Measurements from ENCODE around the gene PRDM10. TPM values are rescaled to one million over a fixed set of nuclear protein-coding genes. Genes with fewer than 3 reads are reported as not detected.
A peak's percentile ranks its signal among the peaks of the same experiment; 100 is the strongest.

PRDM10 gene
- total RNA-seq, 1 donor from 2014 or later: 10.0 TPM

GRCh38 chr11:129946965-129947364 is 55.7 kb downstream of the PRDM10 start:
- no peak for DNase-seq (ENCODE audit: low read depth)

- peak; percentile 56 for DNase-seq (ENCODE audit: low read depth)
These were observed 56.4 kb downstream of the PRDM10 start for GRCh38 chr11:129946256-129946655.

- no peak for DNase-seq (ENCODE audit: low read depth)
These were observed 57.3 kb downstream of the PRDM10 start for GRCh38 chr11:129945373-129945772.

DNA sequence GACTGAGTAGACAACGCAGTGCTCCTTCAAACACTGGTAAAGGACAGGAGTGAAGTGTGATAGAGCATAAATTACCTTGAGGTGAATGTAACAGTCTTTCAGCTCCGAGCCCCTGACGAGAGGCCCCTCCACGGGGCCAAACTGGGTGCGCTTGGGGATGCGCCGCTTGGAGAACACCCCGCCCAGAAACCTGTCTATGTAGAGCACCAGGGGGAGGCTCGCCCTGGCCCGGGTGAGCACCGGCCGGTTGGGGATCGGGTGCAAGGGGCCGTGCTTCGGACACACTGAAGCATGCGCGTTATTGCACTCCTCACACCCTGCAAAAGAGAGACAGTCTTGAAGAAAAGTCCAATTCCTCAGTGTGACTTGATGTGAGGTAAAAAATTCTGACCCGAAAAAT is 57.9 kb downstream of the PRDM10 start:
- no peak for DNase-seq (ENCODE audit: low read depth)

GRCh38 chr11:129943036-129943435 is 59.6 kb downstream of the PRDM10 start:
- peak; percentile 13 for DNase-seq (ENCODE audit: low read depth)

DNA sequence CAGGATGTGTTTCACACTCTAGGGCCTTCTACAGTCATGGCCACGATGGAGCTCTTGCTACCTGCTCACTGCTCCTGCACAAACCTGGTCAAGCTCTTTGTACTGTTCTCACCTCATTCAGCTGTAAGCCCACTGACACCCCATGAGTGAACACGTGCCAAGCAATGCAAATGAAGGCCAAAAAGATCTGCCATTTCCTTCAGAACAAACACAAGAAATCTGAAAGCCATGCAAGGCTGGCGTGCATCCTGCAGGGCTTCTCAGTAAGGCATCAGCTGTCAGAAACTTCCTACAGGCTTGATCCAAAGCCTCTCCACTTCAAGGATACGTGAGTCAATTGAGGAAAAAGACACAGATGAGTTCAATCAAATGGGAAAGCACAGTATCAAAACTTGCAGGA is 63.1 kb downstream of the PRDM10 start:
- DNase-seq (ENCODE audit: low read depth): no peak

- DNase-seq (ENCODE audit: low read depth): no peak
These were observed 63.9 kb downstream of the PRDM10 start for GRCh38 chr11:129938764-129939163.

DNA sequence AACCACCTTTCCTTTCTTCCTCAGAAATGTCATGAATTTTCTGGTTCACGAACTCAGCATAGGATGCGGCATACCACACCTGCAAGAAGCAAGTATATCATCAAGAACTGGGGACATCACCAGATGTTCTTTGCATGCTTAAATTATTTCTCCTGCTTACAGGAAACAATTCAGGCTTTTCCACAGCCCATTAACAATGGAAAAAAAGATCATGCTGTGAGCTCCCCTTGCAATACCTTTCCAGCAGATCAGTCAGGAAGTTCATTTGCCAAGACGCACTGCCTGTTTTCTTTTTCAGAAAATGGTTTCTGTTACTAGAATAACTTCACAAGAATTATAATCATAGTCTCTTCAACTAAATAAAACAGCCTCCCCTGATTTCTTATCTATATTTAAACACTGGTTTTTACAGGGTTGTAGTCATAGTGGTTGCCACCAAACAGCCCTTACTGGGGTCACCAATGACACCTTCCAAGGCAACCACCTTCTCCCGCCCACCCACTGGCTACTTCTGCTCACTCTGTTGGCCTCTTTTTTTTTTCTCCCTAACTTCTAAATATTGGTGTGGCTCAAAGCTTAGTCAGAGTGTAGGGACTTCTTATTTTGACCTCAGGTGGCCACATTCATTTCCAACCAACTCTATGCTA is 64.9 kb downstream of the PRDM10 start:
- peak; percentile 25 for DNase-seq (ENCODE audit: low read depth)

DNA sequence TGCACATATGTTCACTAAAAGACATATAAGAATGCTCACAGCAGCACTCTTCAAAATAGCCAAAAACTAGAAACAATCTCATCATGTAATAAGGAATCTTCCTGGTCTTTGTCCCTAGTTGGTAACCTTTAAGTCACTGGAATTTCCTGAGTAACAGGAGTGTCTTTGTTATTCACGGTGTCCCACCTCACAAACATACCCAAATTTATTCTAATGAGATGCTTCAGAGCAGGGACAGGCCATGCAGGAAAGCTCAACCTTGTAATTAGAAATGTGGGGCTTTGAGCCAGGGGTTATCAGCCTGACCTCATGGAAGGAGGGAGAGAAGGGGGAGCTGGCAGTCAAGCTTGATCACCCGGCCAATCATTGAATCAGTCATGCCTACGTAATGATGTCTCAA is 66.9 kb downstream of the PRDM10 start:
- DNase-seq (ENCODE audit: low read depth): no peak

- DNase-seq (ENCODE audit: low read depth): no peak
These were observed 68.7 kb downstream of the PRDM10 start for GRCh38 chr11:129933891-129934290.

GRCh38 chr11:129933262-129933661 is 69.4 kb downstream of the PRDM10 start:
- no peak for DNase-seq (ENCODE audit: low read depth)

- no peak for DNase-seq (ENCODE audit: low read depth)
These were observed 70.1 kb downstream of the PRDM10 start for GRCh38 chr11:129932381-129933067.

GRCh38 chr11:129930743-129931142 is 71.9 kb downstream of the PRDM10 start:
- DNase-seq (ENCODE audit: low read depth): no peak

DNA sequence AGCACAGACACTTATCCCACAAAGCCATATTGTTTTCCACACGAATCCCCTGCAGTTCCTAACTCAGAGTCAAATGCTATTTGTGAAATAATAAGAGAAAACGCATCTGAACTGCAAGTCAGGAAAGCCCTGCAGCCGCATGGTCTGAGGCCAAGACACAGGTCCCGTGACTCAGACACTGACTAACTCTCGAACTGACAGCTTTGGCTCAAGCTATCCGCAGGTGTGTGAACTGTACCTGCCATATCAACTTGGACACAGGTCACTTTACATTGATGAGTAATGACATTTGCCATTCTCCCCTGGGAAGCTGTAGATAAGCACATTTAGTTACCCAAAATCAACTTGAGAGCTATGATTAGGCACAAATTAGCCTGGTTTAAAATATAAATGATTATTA is 72.3 kb downstream of the PRDM10 start:
- DNase-seq (ENCODE audit: low read depth): peak; percentile 25

DNA sequence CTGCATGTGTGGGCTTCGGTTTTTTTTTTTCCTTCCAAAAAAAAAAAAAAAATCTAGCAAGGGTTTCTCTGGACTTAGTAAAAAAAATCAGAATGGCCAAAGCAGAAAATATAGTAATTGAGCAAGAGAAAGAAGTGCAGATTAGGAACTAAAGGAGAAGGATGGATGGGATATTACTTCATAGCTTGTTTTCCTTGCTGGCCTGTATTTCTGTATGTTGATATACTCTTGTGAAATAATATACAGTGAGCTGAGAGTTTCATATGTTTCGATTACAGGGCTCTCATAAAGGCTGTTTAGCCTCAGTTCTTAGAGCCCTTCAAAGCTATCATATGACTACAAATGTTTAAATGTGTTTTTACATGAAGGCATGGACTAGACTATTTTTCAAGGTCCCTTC is 72.9 kb downstream of the PRDM10 start:
- no peak for DNase-seq (ENCODE audit: low read depth)

DNA sequence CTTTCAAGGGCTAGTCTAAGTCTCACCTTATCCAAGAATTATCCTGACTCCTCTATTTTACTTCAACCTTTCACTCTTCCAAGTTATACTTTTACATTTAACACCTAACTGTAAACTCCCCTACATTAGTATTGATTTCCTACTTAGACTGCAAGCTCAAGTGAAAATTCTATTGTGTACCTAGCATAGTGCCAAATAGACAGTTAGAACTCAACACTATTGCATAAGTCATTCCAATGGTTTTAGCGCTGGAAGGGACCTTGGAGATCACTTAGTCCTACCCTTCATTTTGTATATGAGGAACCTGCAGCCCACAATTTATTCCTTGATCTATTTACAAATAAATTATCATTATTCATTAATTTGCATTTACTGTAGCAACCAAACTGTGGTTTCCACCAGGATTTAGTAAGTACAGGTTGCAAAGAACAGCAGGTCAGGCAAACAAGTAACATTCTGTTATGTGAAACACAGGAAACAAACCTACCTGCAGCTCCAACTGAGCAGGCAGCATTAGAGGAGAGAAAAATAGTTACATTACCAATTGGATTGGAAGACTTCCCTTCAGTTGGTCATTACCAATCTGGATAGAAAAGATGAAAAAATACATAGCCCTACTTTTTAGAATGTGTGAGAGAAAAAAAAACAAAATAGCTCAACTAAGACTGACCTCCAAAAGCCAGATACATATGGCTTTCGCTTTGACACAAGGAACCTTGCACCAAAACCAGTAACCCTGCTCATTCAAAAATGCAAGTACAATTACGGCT is 73.5 kb downstream of the PRDM10 start:
- DNase-seq (ENCODE audit: low read depth): no peak

DNA sequence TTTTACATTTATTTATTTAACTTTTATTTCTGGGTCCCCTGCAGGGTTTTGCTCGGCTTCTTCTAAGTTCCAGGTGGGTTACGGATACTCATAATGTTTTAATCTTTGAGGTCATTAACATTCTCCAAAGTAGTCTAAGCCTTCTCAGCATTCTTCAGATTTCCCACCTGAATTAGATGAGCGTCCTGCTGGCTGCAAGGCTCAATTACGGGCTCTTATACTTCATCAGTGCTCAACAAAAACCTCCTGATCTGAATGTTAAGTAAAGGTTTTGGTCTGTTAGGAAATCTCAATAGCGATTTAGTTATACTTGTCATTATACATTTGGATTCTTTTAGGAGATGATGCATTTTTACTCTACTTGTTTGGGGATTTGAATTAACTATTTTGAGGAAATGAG is 80.0 kb downstream of the PRDM10 start:
- no peak for DNase-seq (ENCODE audit: low read depth)

GRCh38 chr11:129918361-129918760 is 84.3 kb downstream of the PRDM10 start:
- no peak for DNase-seq (ENCODE audit: low read depth)

GRCh38 chr11:129917231-129917630 is 85.4 kb downstream of the PRDM10 start:
- peak; percentile 86 for DNase-seq (ENCODE audit: low read depth)

DNA sequence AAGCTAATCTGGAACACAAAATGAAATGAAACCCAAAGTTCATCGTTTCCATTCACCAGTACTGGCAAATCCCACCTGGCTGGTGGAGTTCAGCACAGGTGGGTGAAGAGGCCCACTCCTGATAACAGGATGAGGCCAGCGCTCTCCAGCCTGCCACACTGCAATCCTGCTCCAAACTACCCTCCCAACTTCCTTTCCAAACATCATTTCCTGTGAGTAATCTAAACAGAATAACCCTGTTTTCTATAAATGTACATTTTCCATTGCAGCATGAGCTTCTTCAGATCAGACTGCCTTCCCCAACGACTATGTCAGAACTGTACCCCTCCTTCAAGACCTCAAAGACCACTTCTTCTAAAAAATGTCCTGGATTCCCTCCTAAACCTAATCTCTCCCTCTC is 91.3 kb downstream of the PRDM10 start:
- DNase-seq (ENCODE audit: low read depth): no peak

DNA sequence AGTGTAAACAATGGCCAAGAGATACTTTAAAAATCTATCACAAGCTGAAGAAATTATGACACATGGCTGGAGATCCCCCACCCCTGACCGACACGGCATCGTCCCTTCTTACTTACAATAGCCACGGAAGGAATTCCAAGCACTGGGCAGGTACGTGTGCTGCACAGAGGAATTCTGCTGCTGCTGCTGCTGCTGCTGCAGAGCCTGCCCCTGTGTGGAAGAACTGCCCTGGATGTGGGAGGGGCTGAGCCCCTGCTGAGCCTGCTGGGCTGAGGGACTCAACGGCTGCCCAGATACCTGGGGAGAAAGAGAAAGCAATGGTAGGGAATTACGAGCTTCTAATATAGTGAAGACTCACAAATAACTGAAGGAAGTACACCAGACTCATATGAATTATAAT is 92.3 kb downstream of the PRDM10 start:
- no peak for DNase-seq (ENCODE audit: low read depth)

DNA sequence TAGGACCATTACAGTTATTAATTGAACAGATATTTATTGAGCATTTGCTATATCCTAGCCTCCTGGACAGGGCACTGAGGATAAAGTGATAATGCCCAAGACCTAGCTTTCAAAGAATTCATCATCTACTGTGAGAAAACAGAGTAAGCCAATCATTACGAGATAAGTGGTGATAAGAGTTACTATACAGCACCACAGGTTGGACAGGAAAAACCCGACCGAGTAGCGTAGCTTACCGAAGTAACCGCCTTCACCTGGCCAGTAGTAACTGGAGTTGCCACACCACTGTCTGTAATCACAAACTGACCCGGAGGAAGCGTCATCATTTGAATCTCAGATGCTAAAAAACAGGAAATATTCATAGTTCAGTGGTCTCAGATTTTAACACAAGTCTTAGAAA is 97.2 kb downstream of the PRDM10 start:
- no peak for DNase-seq (ENCODE audit: low read depth)

- no peak for DNase-seq (ENCODE audit: low read depth)
These were observed 106.6 kb downstream of the PRDM10 start for GRCh38 chr11:129896062-129896461.
